GM19455 (cell line): ENCODE results near the gene TEKT5.
"Not testable (repeated sequence)": the region's sequence is repeated elsewhere in the genome, so short reads cannot be mapped to it uniquely, and the experiment has no call there.

Source experiments
- ATAC-seq: cut with Tn5 transposase; IDR thresholded peaks from one replicate; pipeline ENCODE4 v1.9.1; 2021; ENCODE audit not compliant: unreplicated experiment

Gene TEKT5

GRCh38 chr16:10685709-10686108 is 9.0 kb downstream of the TEKT5 start:
- ATAC-seq, result no peak

- ATAC-seq, result no peak
These were observed 10.1 kb downstream of the TEKT5 start for GRCh38 chr16:10684511-10685151.

- no peak for ATAC-seq
These were observed 11.6 kb downstream of the TEKT5 start for GRCh38 chr16:10683170-10683569.

GRCh38 chr16:10682604-10683003 is 12.1 kb downstream of the TEKT5 start:
- ATAC-seq, result no peak

- no peak for ATAC-seq
These were observed 13.1 kb downstream of the TEKT5 start for GRCh38 chr16:10681310-10682308.

- no peak for ATAC-seq
These were observed 14.8 kb downstream of the TEKT5 start for GRCh38 chr16:10679921-10680320.

GRCh38 chr16:10679441-10679840 is 15.3 kb downstream of the TEKT5 start:
- not testable (repeated sequence) for ATAC-seq

GRCh38 chr16:10678655-10679054 is 16.1 kb downstream of the TEKT5 start:
- ATAC-seq, result no peak

- ATAC-seq, result no peak
These were observed 18.4 kb downstream of the TEKT5 start for GRCh38 chr16:10676284-10676683.

GRCh38 chr16:10675861-10676260 is 18.9 kb downstream of the TEKT5 start:
- no peak for ATAC-seq

GRCh38 chr16:10675216-10675615 is 19.5 kb downstream of the TEKT5 start:
- no peak for ATAC-seq

- ATAC-seq, result no peak
These were observed 23.0 kb downstream of the TEKT5 start for GRCh38 chr16:10671729-10672128.

GRCh38 chr16:10669791-10670190 is 24.9 kb downstream of the TEKT5 start:
- no peak for ATAC-seq

- no peak for ATAC-seq
These were observed 26.2 kb downstream of the TEKT5 start for GRCh38 chr16:10668322-10669045.

GRCh38 chr16:10667239-10667638 is 27.5 kb downstream of the TEKT5 start:
- no peak for ATAC-seq

GRCh38 chr16:10666291-10666690 is 28.4 kb downstream of the TEKT5 start:
- ATAC-seq, result no peak

- ATAC-seq, result no peak
These were observed 29.6 kb downstream of the TEKT5 start for GRCh38 chr16:10665166-10665565.

- ATAC-seq, result no peak
These were observed 30.0 kb downstream of the TEKT5 start for GRCh38 chr16:10664720-10665126.

GRCh38 chr16:10663744-10664143 is 31.0 kb downstream of the TEKT5 start:
- no peak for ATAC-seq

GRCh38 chr16:10663146-10663545 is 31.6 kb downstream of the TEKT5 start:
- ATAC-seq, result no peak

- ATAC-seq, result no peak
These were observed 32.5 kb downstream of the TEKT5 start for GRCh38 chr16:10662212-10662611.
